IPS-20b (cell line): ENCODE results near the gene BCL11A.

ENCODE experiments used
- H3K27ac ChIP-seq: one replicate; pipeline ENCODE4 v1.5.1; 2013; ENCODE audit warnings: low read length
- H3K27me3 ChIP-seq: 2 replicates; pipeline ENCODE4 v1.6.1; 2013; ENCODE audit warnings: mild to moderate bottlenecking, low read length, inconsistent platforms; ENCODE audit not compliant: insufficient read depth
- H3K36me3 ChIP-seq: 2 replicates; pipeline ENCODE4 v1.6.1; 2013; ENCODE audit warnings: low read depth, mild to moderate bottlenecking, inconsistent platforms, low read length, moderate library complexity; ENCODE audit not compliant: insufficient read depth
- H3K4me1 ChIP-seq: 2 replicates; pipeline ENCODE4 v1.6.1; 2013; ENCODE audit warnings: mild to moderate bottlenecking, control low read depth, inconsistent platforms, low read length, moderate library complexity; ENCODE audit not compliant: insufficient read depth
- H3K4me3 ChIP-seq: 2 replicates; pipeline ENCODE4 v1.5.1; 2013; ENCODE audit warnings: mild to moderate bottlenecking, low read length, inconsistent platforms
- H3K9ac ChIP-seq: 2 replicates; pipeline ENCODE4 v1.6.1; 2013; ENCODE audit warnings: low read depth, mild to moderate bottlenecking, inconsistent platforms, low read length, moderate library complexity
- H3K9me3 ChIP-seq: 2 replicates; pipeline ENCODE4 v1.6.1; 2013; ENCODE audit warnings: mild to moderate bottlenecking, low read depth, low read length, inconsistent platforms; ENCODE audit not compliant: insufficient read depth

BCL11A gene

GRCh38 chr2:60541056-60541651 lies 12.3 kb downstream of the BCL11A start:
- Histone ChIP-seq H3K9ac (no peak overlapping the region), H3K4me3 (no peak overlapping the region), H3K27me3 (no peaks in the 10 kb centered on the region), H3K36me3 (peaks cover 80% of the 10 kb centered on the region), H3K27ac (no peak overlapping the region), H3K4me1 (peaks cover 45% of the 10 kb centered on the region), H3K9me3 (no peaks in the 10 kb centered on the region)

- Histone ChIP-seq H3K9me3 (no peaks in the 10 kb centered on the region), H3K27me3 (no peaks in the 10 kb centered on the region), H3K36me3 (peaks cover 70% of the 10 kb centered on the region), H3K9ac (no peak overlapping the region), H3K27ac (no peak overlapping the region), H3K4me1 (peaks cover 56% of the 10 kb centered on the region), H3K4me3 (no peak overlapping the region)
These were observed 13.4 kb downstream of the BCL11A start for GRCh38 chr2:60540074-60540473.

- Histone ChIP-seq H3K9ac (no peak overlapping the region), H3K9me3 (no peaks in the 10 kb centered on the region), H3K4me3 (0 out of 2 replicates have a peak overlapping the region, but pooled peaks have one; percentile 5), H3K27ac (no peak overlapping the region), H3K4me1 (peaks cover 59% of the 10 kb centered on the region), H3K36me3 (peaks cover 60% of the 10 kb centered on the region), H3K27me3 (no peaks in the 10 kb centered on the region)
These were observed 14.3 kb downstream of the BCL11A start for GRCh38 chr2:60539140-60539539.

DNA sequence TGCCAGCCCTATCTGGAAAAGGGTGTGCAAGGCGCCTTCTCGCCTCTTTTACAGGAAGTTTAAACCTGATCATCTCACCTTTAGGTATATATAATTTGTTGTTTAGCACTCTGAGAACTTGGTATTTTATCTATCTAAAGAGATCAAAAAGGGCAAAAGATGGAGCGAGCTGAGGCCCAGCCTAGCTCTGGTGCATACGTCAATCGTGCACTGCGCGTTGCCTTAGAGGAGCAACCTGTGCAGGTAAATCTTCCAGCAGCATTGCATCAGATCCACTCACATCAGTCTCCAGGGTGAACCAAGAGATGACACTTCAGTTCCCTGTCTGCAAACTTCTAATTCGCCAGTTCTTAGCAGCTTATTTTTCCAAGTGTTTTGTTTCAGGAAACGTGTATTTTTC lies 15.4 kb downstream of the BCL11A start:
- Histone ChIP-seq H3K27ac (no peak overlapping the region), H3K4me3 (no peak overlapping the region), H3K9me3 (no peaks in the 10 kb centered on the region), H3K36me3 (peaks cover 50% of the 10 kb centered on the region), H3K4me1 (peaks cover 68% of the 10 kb centered on the region), H3K9ac (no peak overlapping the region), H3K27me3 (no peaks in the 10 kb centered on the region)

- Histone ChIP-seq H3K27me3 (no peaks in the 10 kb centered on the region), H3K27ac (no peak overlapping the region), H3K4me3 (no peak overlapping the region), H3K9me3 (no peaks in the 10 kb centered on the region), H3K36me3 (peaks cover 38% of the 10 kb centered on the region), H3K9ac (no peak overlapping the region), H3K4me1 (peaks cover 81% of the 10 kb centered on the region)
These were observed 16.7 kb downstream of the BCL11A start for GRCh38 chr2:60536746-60537145.

- Histone ChIP-seq H3K9me3 (no peaks in the 10 kb centered on the region), H3K27me3 (no peaks in the 10 kb centered on the region), H3K27ac (no peak overlapping the region), H3K9ac (no peak overlapping the region), H3K4me1 (peaks cover 89% of the 10 kb centered on the region), H3K36me3 (peaks cover 29% of the 10 kb centered on the region), H3K4me3 (no peak overlapping the region)
These were observed 17.7 kb downstream of the BCL11A start for GRCh38 chr2:60535685-60536312.

- H3K4me1 ChIP-seq, result peaks cover 96% of the 10 kb centered on the region
- peaks cover 22% of the 10 kb centered on the region for H3K36me3 ChIP-seq
- H3K9ac ChIP-seq, result no peak overlapping the region
- H3K27ac ChIP-seq, result no peak overlapping the region
- no peak overlapping the region for H3K4me3 ChIP-seq
- no peaks in the 10 kb centered on the region for H3K27me3 ChIP-seq
- H3K9me3 ChIP-seq, result no peaks in the 10 kb centered on the region
These were observed 18.4 kb downstream of the BCL11A start for GRCh38 chr2:60534892-60535684.

GRCh38 chr2:60534052-60534685 lies 19.3 kb downstream of the BCL11A start:
- H3K27ac ChIP-seq, result no peak overlapping the region
- peaks cover 14% of the 10 kb centered on the region for H3K36me3 ChIP-seq
- H3K9ac ChIP-seq, result no peak overlapping the region
- peaks cover 97% of the 10 kb centered on the region for H3K4me1 ChIP-seq
- H3K4me3 ChIP-seq, result peak overlapping the region; percentile 8; the same call in 1 of the 2 replicates
- H3K27me3 ChIP-seq, result no peaks in the 10 kb centered on the region
- no peaks in the 10 kb centered on the region for H3K9me3 ChIP-seq

DNA sequence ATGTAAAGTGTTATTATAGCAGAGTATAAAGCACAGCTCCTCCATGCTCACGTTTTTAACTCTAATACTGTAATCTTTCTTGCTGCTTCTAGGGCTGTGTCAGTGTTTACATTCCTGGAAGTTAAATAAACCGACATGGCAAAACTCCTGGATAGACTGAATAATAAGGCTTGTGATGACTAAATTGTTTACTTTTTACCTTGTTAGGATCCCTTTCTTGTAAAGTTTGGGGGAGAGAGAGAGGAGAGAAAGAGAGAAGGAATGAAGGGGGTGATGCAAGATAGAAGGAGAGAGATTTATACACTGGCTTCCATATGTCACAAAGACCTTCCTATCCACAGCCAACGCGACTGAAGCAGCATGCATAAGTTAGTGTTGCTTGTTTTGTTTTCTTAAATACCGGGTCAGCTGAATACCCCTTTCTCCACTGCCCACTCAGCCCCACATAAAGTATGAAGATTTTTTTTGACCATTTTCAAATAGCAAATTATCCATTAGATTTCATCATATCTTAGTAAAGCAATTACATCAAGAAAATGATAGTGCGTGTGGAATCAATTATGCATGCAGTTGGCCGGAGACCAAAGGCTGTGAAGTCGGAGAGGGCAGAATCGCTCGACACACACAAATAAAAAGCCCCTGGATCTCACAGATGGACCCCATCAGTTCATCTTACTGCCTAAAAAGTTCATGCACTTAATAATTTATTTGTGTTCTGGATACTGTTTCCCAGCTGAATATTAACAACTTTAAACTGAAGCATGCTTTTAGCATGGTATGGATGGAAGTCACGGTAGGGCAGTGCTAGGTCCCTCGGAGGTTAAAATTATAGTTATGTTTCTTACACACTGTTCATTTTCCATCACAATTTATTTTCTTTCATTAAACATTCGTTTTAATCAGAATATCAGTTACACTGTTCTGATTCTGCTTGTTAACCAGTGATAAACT lies 20.1 kb downstream of the BCL11A start:
- peaks cover 16% of the 10 kb centered on the region for H3K36me3 ChIP-seq
- no peak overlapping the region for H3K27ac ChIP-seq
- H3K9ac ChIP-seq, result no peak overlapping the region; the same call in 1 of the 2 replicates
- H3K4me1 ChIP-seq, result peaks cover 96% of the 10 kb centered on the region
- no peaks in the 10 kb centered on the region for H3K27me3 ChIP-seq
- no peaks in the 10 kb centered on the region for H3K9me3 ChIP-seq
- H3K4me3 ChIP-seq, result peak overlapping the region; percentile 7; the same call in 1 of the 2 replicates

- Histone ChIP-seq H3K4me1 (peaks cover 94% of the 10 kb centered on the region), H3K27ac (no peak overlapping the region), H3K9me3 (no peaks in the 10 kb centered on the region), H3K9ac (peak overlapping the region; percentile 67; the same call in 1 of the 2 replicates), H3K27me3 (no peaks in the 10 kb centered on the region), H3K4me3 (peak overlapping the region; percentile 34; the same call in 1 of the 2 replicates), H3K36me3 (peaks cover 15% of the 10 kb centered on the region; the same call in 1 of the 2 replicates)
These were observed 21.0 kb downstream of the BCL11A start for GRCh38 chr2:60532421-60532820.
